CD4-positive, alpha-beta T cell treated with Interleukin-15 for 4 hours (primary cell): ENCODE data around the gene DENND4C.
"Not testable (repeated sequence)": the region's sequence is repeated elsewhere in the genome, so short reads cannot be mapped to it uniquely, and the experiment has no call there.

Experiments
- DNase-seq: peaks from one replicate; pipeline ENCODE4 v3.0.0-alpha.2; 2020; ENCODE audit warnings: low spot score

The DENND4C gene

GRCh38 chr9:19410195-19410503 is 179.7 kb downstream of the DENND4C start:
- DNase-seq: no peak

GRCh38 chr9:19410594-19410993 is 180.1 kb downstream of the DENND4C start:
- DNase-seq: no peak

GRCh38 chr9:19411316-19411715 is 180.8 kb downstream of the DENND4C start:
- no peak for DNase-seq

GRCh38 chr9:19413456-19413855 is 183.0 kb downstream of the DENND4C start:
- DNase-seq: not testable (repeated sequence)

DNA sequence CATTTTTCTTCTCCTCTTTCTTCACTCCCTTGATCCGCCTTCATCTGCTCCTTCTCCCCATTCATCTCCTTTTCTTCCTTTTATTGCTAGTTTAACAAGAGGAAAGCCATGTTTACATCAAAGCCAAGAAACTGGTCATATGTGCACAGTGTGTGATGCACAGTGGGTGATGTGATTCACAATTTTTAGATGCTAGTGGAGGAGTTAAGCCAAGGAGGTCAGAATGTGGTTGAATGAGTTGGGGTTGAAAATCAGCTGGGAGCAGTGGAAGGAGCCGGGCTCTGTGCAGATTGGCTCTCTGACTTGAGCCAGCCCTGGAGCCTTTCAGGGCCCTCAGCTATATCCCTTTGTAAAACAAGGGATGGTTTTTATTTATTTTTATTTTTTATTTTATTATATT is 185.7 kb downstream of the DENND4C start:
- DNase-seq: no peak

GRCh38 chr9:19420877-19421276 is 190.4 kb downstream of the DENND4C start:
- DNase-seq: no peak
